Mucosa of descending colon (tissue), 3 donors: ENCODE measurements around the gene RGCC. TPM values are rescaled to one million over a fixed set of nuclear protein-coding genes. Genes with fewer than 3 reads are reported as not detected.

Experiments used
- ATAC-seq: fragments of 200-7000 bp; cut with Tn5 transposase; one replicate; pipeline ENCODE4 v1.9.1; 2020; ENCODE audit warnings: mild to moderate bottlenecking, moderate library complexity
- DNase-seq, 3 donors: peaks; one replicate each; pipeline ENCODE4 v3.0.0-alpha.2; 2020
- H3K36me3 ChIP-seq: fragments of 200-600 bp; one replicate; pipeline ENCODE4 v1.8.0; 2021; ENCODE audit warnings: low read depth, mild to moderate bottlenecking
- H3K4me1 ChIP-seq: fragments of 200-600 bp; one replicate; pipeline ENCODE4 v1.8.0; 2021; ENCODE audit warnings: low read depth, mild to moderate bottlenecking
- H3K4me3 ChIP-seq: fragments of 200-600 bp; one replicate; pipeline ENCODE4 v1.8.0; 2021; ENCODE audit warnings: mild to moderate bottlenecking
- H3K9me3 ChIP-seq: fragments of 200-600 bp; one replicate; pipeline ENCODE4 v1.8.0; 2021; ENCODE audit warnings: mild to moderate bottlenecking
- CTCF ChIP-seq: fragments of 200-600 bp; IDR thresholded peaks from one replicate; pipeline ENCODE4 v1.8.0; 2022; ENCODE audit warnings: antibody characterized with exemption, mild to moderate bottlenecking
- intact Hi-C, 2 donors: fragments of 100-400 bp; cut with DNase I in 1 of 2; cut with micrococcal nuclease in 1 of 2; formaldehyde crosslinking; loops; one replicate each; pipeline versions ENCODE4 v1.11.0 to v1.11.1; 2022; cut with DNase I, micrococcal nuclease
- total RNA-seq, 3 donors: library from RNA; stranded (reverse); fragmentation: NEBNext Ultra II Directional in 2 of 3; extraction: Animal tissue kit (Norgen Biotek cat#: 25700) in 2 of 3; gene quantifications; one replicate each; pipeline versions ENCODE4 v1.2.1 to v1.2.4, GENCODE V29; 2021 to 2023
- donor health status: DM: no; HTN: no; CAD: no; lungs with moderate emphysema.
- donor health status: DM: no; HTN: no; CAD: no.
- donor health status: DM: no; HTN: yes; CAD: no.

Gene RGCC
- total RNA-seq, 3 donors from 2014 or later: 2.5 to 14.0 (median 4.7) TPM

- no peak for DNase-seq
- peaks cover 11% of the 10 kb centered on the region for H3K4me1 ChIP-seq
These were observed 1.5 kb upstream of the RGCC start for GRCh38 chr13:41455725-41456419.

GRCh38 chr13:41457589-41458186 lies 338 bp downstream of the RGCC start:
- intact Hi-C loops: no loop called here

More at GRCh38 chr13:41455725-41456419, 1.5 kb upstream of the RGCC start:
- no peaks in the 10 kb centered on the region for H3K36me3 ChIP-seq
- ATAC-seq: no peak
- intact Hi-C loops: no loop called here
- TF ChIP-seq CTCF: no peak
- H3K9me3 ChIP-seq: no peaks in the 10 kb centered on the region
- no peak overlapping the region for H3K4me3 ChIP-seq

GRCh38 chr13:41458187-41458760 lies 924 bp downstream of the RGCC start:
- no peaks in the 10 kb centered on the region for H3K36me3 ChIP-seq
- intact Hi-C loops: no loop called here
- H3K4me1 ChIP-seq: peaks cover 11% of the 10 kb centered on the region
- ATAC-seq (peak; percentile 57), DNase-seq (peak; percentile 43 to 72 (median 62))
- H3K9me3 ChIP-seq: no peaks in the 10 kb centered on the region
- no peak for TF ChIP-seq CTCF
- peak overlapping the region; percentile 28 for H3K4me3 ChIP-seq

More at GRCh38 chr13:41457589-41458186, 338 bp downstream of the RGCC start:
- Histone ChIP-seq H3K4me3 (peak overlapping the region; percentile 28), H3K36me3 (no peaks in the 10 kb centered on the region), H3K9me3 (no peaks in the 10 kb centered on the region), H3K4me1 (peaks cover 11% of the 10 kb centered on the region)
- TF ChIP-seq CTCF: no peak
- ATAC-seq (peak; percentile 30), DNase-seq (peak; percentile 14 to 60 (median 50))

- TF ChIP-seq CTCF: peak; percentile 39
- DNase-seq (peak in 2 of 3 donors; percentile 67 to 68), ATAC-seq (peak; percentile 49)
- Histone ChIP-seq H3K4me3 (no peak overlapping the region), H3K36me3 (no peaks in the 10 kb centered on the region), H3K9me3 (no peaks in the 10 kb centered on the region), H3K4me1 (peaks cover 11% of the 10 kb centered on the region)
- intact Hi-C loops: no loop called here
These were observed 1.5 kb downstream of the RGCC start for GRCh38 chr13:41458761-41459431.

GRCh38 chr13:41459432-41460073 lies 2.2 kb downstream of the RGCC start:
- Histone ChIP-seq H3K4me3 (no peak overlapping the region), H3K9me3 (no peaks in the 10 kb centered on the region), H3K4me1 (peaks cover 11% of the 10 kb centered on the region), H3K36me3 (no peaks in the 10 kb centered on the region)
- intact Hi-C loops: no loop called here
- TF ChIP-seq CTCF: no peak
- DNase-seq: no peak
- no peak for ATAC-seq
